IMR-90 (cell line): ENCODE measurements around the gene PM20D2.

Experiments
- CEBPB ChIP-seq: IDR thresholded peaks from 2 replicates; pipeline ENCODE4 v1.6.1; 2012; ENCODE audit warnings: low read depth, low read length, improper control_type of control experiment
- CHD1 ChIP-seq: IDR thresholded peaks from 2 replicates; pipeline ENCODE4 v1.6.1; 2012; ENCODE audit warnings: low read depth, low read length, improper control_type of control experiment
- FOS ChIP-seq: fragments of 150-350 bp; IDR thresholded peaks from 2 replicates; pipeline ENCODE4 v1.6.1; 2016; ENCODE audit warnings: low read depth, low read length
- MAFK ChIP-seq: IDR thresholded peaks from 2 replicates; pipeline ENCODE4 v1.6.1; 2012; ENCODE audit warnings: low read depth, low read length, improper control_type of control experiment
- MXI1 ChIP-seq: IDR thresholded peaks from 2 replicates; pipeline ENCODE4 v1.6.1; 2012; ENCODE audit warnings: low read depth, mild to moderate bottlenecking, low read length, moderate library complexity, borderline replicate concordance
- NFE2L2 ChIP-seq: fragments of 150-350 bp; IDR thresholded peaks from 2 replicates; pipeline ENCODE4 v1.6.1; 2016; ENCODE audit warnings: low read depth, mild to moderate bottlenecking, low read length
- POLR2A ChIP-seq: IDR thresholded peaks from 2 replicates; pipeline ENCODE4 v1.6.1; 2012; ENCODE audit warnings: mild to moderate bottlenecking, low read depth, low read length
- RAD21 ChIP-seq: IDR thresholded peaks from 2 replicates; pipeline ENCODE4 v1.6.1; 2012; ENCODE audit warnings: low read length, improper control_type of control experiment
- RCOR1 ChIP-seq: IDR thresholded peaks from 2 replicates; pipeline ENCODE4 v1.6.1; 2012; ENCODE audit warnings: mild to moderate bottlenecking, low read length, improper control_type of control experiment; ENCODE audit not compliant: insufficient replicate concordance
- RFX5 ChIP-seq: IDR thresholded peaks from 2 replicates; pipeline ENCODE4 v1.8.0; 2012; ENCODE audit warnings: low read depth, mild to moderate bottlenecking, low read length, moderate library complexity
- USF2 ChIP-seq: fragments of 150-350 bp; IDR thresholded peaks from 2 replicates; pipeline ENCODE4 v1.6.1; 2017; ENCODE audit warnings: mild to moderate bottlenecking, antibody characterized with exemption, low read length, low read depth
- TF ChIP-seq, protein P1 (sequence below): conservative IDR thresholded peaks from 2 replicates; pipeline ENCODE4 v1.5.1; 2012; ENCODE audit warnings: mild to moderate bottlenecking, low read depth, low read length, improper control_type of control experiment

GRCh38 chr6:89180112-89180511 is 34.3 kb downstream of the PM20D2 start:
- TF ChIP-seq, protein P1, sequence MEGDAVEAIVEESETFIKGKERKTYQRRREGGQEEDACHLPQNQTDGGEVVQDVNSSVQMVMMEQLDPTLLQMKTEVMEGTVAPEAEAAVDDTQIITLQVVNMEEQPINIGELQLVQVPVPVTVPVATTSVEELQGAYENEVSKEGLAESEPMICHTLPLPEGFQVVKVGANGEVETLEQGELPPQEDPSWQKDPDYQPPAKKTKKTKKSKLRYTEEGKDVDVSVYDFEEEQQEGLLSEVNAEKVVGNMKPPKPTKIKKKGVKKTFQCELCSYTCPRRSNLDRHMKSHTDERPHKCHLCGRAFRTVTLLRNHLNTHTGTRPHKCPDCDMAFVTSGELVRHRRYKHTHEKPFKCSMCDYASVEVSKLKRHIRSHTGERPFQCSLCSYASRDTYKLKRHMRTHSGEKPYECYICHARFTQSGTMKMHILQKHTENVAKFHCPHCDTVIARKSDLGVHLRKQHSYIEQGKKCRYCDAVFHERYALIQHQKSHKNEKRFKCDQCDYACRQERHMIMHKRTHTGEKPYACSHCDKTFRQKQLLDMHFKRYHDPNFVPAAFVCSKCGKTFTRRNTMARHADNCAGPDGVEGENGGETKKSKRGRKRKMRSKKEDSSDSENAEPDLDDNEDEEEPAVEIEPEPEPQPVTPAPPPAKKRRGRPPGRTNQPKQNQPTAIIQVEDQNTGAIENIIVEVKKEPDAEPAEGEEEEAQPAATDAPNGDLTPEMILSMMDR = no peak
- TF ChIP-seq POLR2A (no peak), USF2 (no peak), MXI1 (no peak), RFX5 (no peak), CHD1 (no peak), CEBPB (no peak), RCOR1 (no peak), MAFK (no peak), RAD21 (no peak), FOS (no peak), NFE2L2 (no peak)
